NT2/D1 (cell line): Measurements from ENCODE around the gene PPAN.

Source experiments
- SUZ12 ChIP-seq: IDR thresholded peaks from 2 replicates; pipeline ENCODE4 v1.6.1; 2011; ENCODE audit not compliant: insufficient read length, insufficient read depth; ENCODE audit errors: extremely low read depth
- YY1 ChIP-seq: IDR thresholded peaks from 2 replicates; pipeline ENCODE4 v1.6.1; 2011; ENCODE audit not compliant: insufficient read length, insufficient read depth
- ZNF274 ChIP-seq: IDR thresholded peaks from 2 replicates; pipeline ENCODE4 v1.6.1; 2011; ENCODE audit warnings: mild to moderate bottlenecking, low read depth, low read length

- TF ChIP-seq SUZ12 (no peak), YY1 (no peak), ZNF274 (no peak)
Measured at GRCh38 chr19:10113964-10114650, 7.9 kb downstream of the PPAN start.
